A673 (cell line): ENCODE data around the gene CDH4. TPM values are rescaled to one million over a fixed set of nuclear protein-coding genes. Genes with fewer than 3 reads are reported as not detected.

Experiments
- BruUV-seq: library from RNA; stranded (reverse); fragments of 400-500 nt; replicated peaks from 2 replicates; lab custom pipeline; 2021; lab: Mats Ljungman, UMichigan
- CTCF ChIA-PET: fragments of 300-600 bp; sonication (Branson Sonifier 250); formaldehyde crosslinking; loops from one replicate; lab custom pipeline; 2022; ENCODE audit warnings: antibody characterized with exemption; lab: Charles Lee
- POLR2A ChIA-PET: fragments of 300-600 bp; sonication (Branson Sonifier 250); formaldehyde crosslinking; loops from one replicate; lab custom pipeline; 2022; ENCODE audit warnings: antibody characterized with exemption; ENCODE audit not compliant: low non-redundant PET; lab: Charles Lee
- DNase-seq: peaks from one replicate; pipeline ENCODE4 v3.0.0-alpha.2; 2015; ENCODE audit warnings: low spot score
- H3K27ac ChIP-seq: fragments of 200-600 bp; sonication (generic); 2 replicates; pipeline ENCODE4 v1.5.1; 2016; ENCODE audit warnings: mixed run types, low read depth, mild to moderate bottlenecking, mixed read lengths, antibody characterized with exemption, low read length; ENCODE audit not compliant: poor library complexity, severe bottlenecking
- H3K27me3 ChIP-seq: fragments of 200-600 bp; sonication (generic); replicated peaks from 2 replicates; pipeline ENCODE4 v1.6.1; 2017; ENCODE audit warnings: mixed run types, low read depth, mild to moderate bottlenecking, mixed read lengths, antibody characterized with exemption, low read length; ENCODE audit not compliant: insufficient read depth, poor library complexity
- H3K36me3 ChIP-seq: fragments of 200-600 bp; sonication (generic); 2 replicates; pipeline ENCODE4 v1.6.1; 2016; ENCODE audit warnings: mixed run types, mild to moderate bottlenecking, mixed read lengths, antibody characterized with exemption, low read length; ENCODE audit not compliant: insufficient read depth, poor library complexity, severe bottlenecking
- H3K4me1 ChIP-seq: fragments of 200-600 bp; sonication (generic); 2 replicates; pipeline ENCODE4 v1.6.1; 2017; ENCODE audit warnings: mixed run types, mild to moderate bottlenecking, mixed read lengths, antibody characterized with exemption, low read length; ENCODE audit not compliant: insufficient read depth, poor library complexity, severe bottlenecking
- H3K4me3 ChIP-seq: fragments of 200-600 bp; sonication (generic); 2 replicates; pipeline ENCODE4 v1.5.1; 2016; ENCODE audit warnings: low read depth, mixed run types, mild to moderate bottlenecking, mixed read lengths, low read length; ENCODE audit not compliant: poor library complexity, severe bottlenecking
- H3K9me3 ChIP-seq: fragments of 200-600 bp; sonication (generic); 2 replicates; pipeline ENCODE4 v1.6.1; 2016; ENCODE audit warnings: mixed run types, low read depth, mild to moderate bottlenecking, mixed read lengths, antibody characterized with exemption, low read length; ENCODE audit not compliant: poor library complexity, severe bottlenecking
- CTCF ChIP-seq: fragments of 300-800, 200-600 bp; sonication (generic); conservative IDR thresholded peaks from 2 replicates; pipeline ENCODE4 v1.5.1; 2017; ENCODE audit warnings: low read depth, mild to moderate bottlenecking, antibody characterized with exemption, low read length, moderate library complexity, mixed read lengths
- EZH2 ChIP-seq: fragments of 200-600 bp; sonication (generic); IDR thresholded peaks from 2 replicates; pipeline ENCODE4 v1.6.1; 2017; ENCODE audit warnings: borderline replicate concordance, low read depth, mild to moderate bottlenecking, mixed read lengths, antibody characterized with exemption, low read length; ENCODE audit not compliant: poor library complexity, severe bottlenecking
- intact Hi-C: fragments of 100-400 bp; cut with micrococcal nuclease; formaldehyde crosslinking; loops from one replicate; pipeline ENCODE4 v1.10.0; 2022; ENCODE audit not compliant: unreplicated experiment
- total RNA-seq: library from RNA; stranded (reverse); gene quantifications from 2 replicates; pipeline ENCODE4 v1.2.3, GENCODE V29; 2021

CDH4 gene
- total RNA-seq, 1 experiment from 2014 or later: 8.3 TPM

- no peak for TF ChIP-seq CTCF
- TF ChIP-seq EZH2: no peak
- POLR2A ChIA-PET: no interaction called here
- CTCF ChIA-PET: no interaction called here
- DNase-seq: no peak
- intact Hi-C loops: no loop called here
- Histone ChIP-seq H3K27me3 (peaks cover 14% of the 10 kb centered on the region), H3K4me3 (no peak overlapping the region), H3K9me3 (no peaks in the 10 kb centered on the region), H3K27ac (no peak overlapping the region), H3K4me1 (no peaks in the 10 kb centered on the region), H3K36me3 (no peaks in the 10 kb centered on the region)
- BruUV-seq: no TSS peak
Observed at GRCh38 chr20:61770113-61770585, 518.1 kb downstream of the CDH4 start.

GRCh38 chr20:61771805-61772350 is 519.8 kb downstream of the CDH4 start:
- Histone ChIP-seq H3K36me3 (no peaks in the 10 kb centered on the region), H3K27me3 (peaks cover 14% of the 10 kb centered on the region), H3K4me1 (no peaks in the 10 kb centered on the region), H3K9me3 (no peaks in the 10 kb centered on the region), H3K27ac (no peak overlapping the region), H3K4me3 (no peak overlapping the region)
- CTCF ChIA-PET: no interaction called here
- BruUV-seq: no TSS peak
- TF ChIP-seq EZH2: no peak
- no peak for TF ChIP-seq CTCF
- DNase-seq: no peak
- POLR2A ChIA-PET: no interaction called here
- intact Hi-C loops: no loop called here

GRCh38 chr20:61772828-61773631 is 521.0 kb downstream of the CDH4 start:
- H3K4me3 ChIP-seq: no peak overlapping the region
- intact Hi-C loops: no loop called here
- H3K36me3 ChIP-seq: no peaks in the 10 kb centered on the region
- peaks cover 14% of the 10 kb centered on the region for H3K27me3 ChIP-seq
- no peak for DNase-seq
- TF ChIP-seq CTCF: no peak
- peak; percentile 44 for TF ChIP-seq EZH2
- H3K27ac ChIP-seq: no peak overlapping the region
- no peaks in the 10 kb centered on the region for H3K9me3 ChIP-seq
- BruUV-seq: no TSS peak
- ChIA-PET POLR2A (no interaction called here), CTCF (no interaction called here)
- H3K4me1 ChIP-seq: no peaks in the 10 kb centered on the region
